Kidney tubule cell (primary cell): ENCODE measurements around the gene APOL3.
"Not testable (repeated sequence)": the region's sequence is repeated elsewhere in the genome, so short reads cannot be mapped to it uniquely, and the experiment has no call there.

Experiments used
- DNase-seq: peaks from one replicate; pipeline ENCODE4 v3.0.0-alpha.2; 2018; ENCODE audit warnings: low spot score

The APOL3 gene

GRCh38 chr22:36160499-36160942 is at the start of gene APOL3:
APOL3 (minus strand) TSS chr22:36160755; CDS start chr22:36149055, 11,700 bp downstream.
- DNase-seq: peak; percentile 37

- no peak for DNase-seq
Measured at GRCh38 chr22:36210224-36210623, 49.7 kb upstream of the APOL3 start.

GRCh38 chr22:36209488-36209908 is 48.9 kb upstream of the APOL3 start:
- not testable (repeated sequence) for DNase-seq

- no peak for DNase-seq
Measured at GRCh38 chr22:36208914-36209313, 48.4 kb upstream of the APOL3 start.

- DNase-seq: no peak
Measured at GRCh38 chr22:36208162-36208765, 47.7 kb upstream of the APOL3 start.

- no peak for DNase-seq
Measured at GRCh38 chr22:36206255-36206654, 45.7 kb upstream of the APOL3 start.

GRCh38 chr22:36205573-36205972 is 45.0 kb upstream of the APOL3 start:
- DNase-seq: not testable (repeated sequence)

GRCh38 chr22:36204632-36205015 is 44.1 kb upstream of the APOL3 start:
- no peak for DNase-seq

- no peak for DNase-seq
Measured at GRCh38 chr22:36204001-36204631, 43.6 kb upstream of the APOL3 start.

- not testable (repeated sequence) for DNase-seq
Measured at GRCh38 chr22:36203441-36203840, 42.9 kb upstream of the APOL3 start.

- DNase-seq: not testable (repeated sequence)
Measured at GRCh38 chr22:36202906-36203305, 42.4 kb upstream of the APOL3 start.

- no peak for DNase-seq
Measured at GRCh38 chr22:36201630-36202319, 41.2 kb upstream of the APOL3 start, which contains the start of gene APOL4. APOL4 (minus strand) TSS chr22:36201809; CDS start chr22:36201734, 75 bp downstream.

- DNase-seq: not testable (repeated sequence)
Measured at GRCh38 chr22:36201025-36201424, 40.5 kb upstream of the APOL3 start.

- DNase-seq: no peak
Measured at GRCh38 chr22:36199001-36199551, 38.5 kb upstream of the APOL3 start.

- DNase-seq: no peak
Measured at GRCh38 chr22:36198536-36198935, 38.0 kb upstream of the APOL3 start.

GRCh38 chr22:36197514-36198146 is 37.1 kb upstream of the APOL3 start:
- DNase-seq: no peak

- DNase-seq: no peak
Measured at GRCh38 chr22:36197065-36197440, 36.5 kb upstream of the APOL3 start.

GRCh38 chr22:36196254-36197064 is 35.9 kb upstream of the APOL3 start:
- no peak for DNase-seq

GRCh38 chr22:36194971-36195370 is 34.4 kb upstream of the APOL3 start:
- DNase-seq: peak; percentile 72

GRCh38 chr22:36194385-36194784 is 33.8 kb upstream of the APOL3 start:
- DNase-seq: no peak

- no peak for DNase-seq
Measured at GRCh38 chr22:36193577-36193976, 33.0 kb upstream of the APOL3 start.
